Ovary (tissue), 9 donors: ENCODE data around the gene FKBP14. TPM values are rescaled to one million over a fixed set of nuclear protein-coding genes. Genes with fewer than 3 reads are reported as not detected.
A peak's percentile ranks its signal among the peaks of the same experiment; 100 is the strongest.
"Not testable (repeated sequence)": the region's sequence is repeated elsewhere in the genome, so short reads cannot be mapped to it uniquely, and the experiment has no call there.

Experiments
- DNase-seq, 5 donors: peaks; one replicate each; pipeline ENCODE4 v3.0.0-alpha.2; 2019 to 2020
- H3K27ac ChIP-seq, 2 donors: fragments of 200-600 bp; one replicate each; pipeline versions ENCODE4 v1.5.1 to v1.8.0; 2019 to 2022
- H3K27me3 ChIP-seq: fragments of 200-600 bp; one replicate; pipeline ENCODE4 v1.8.0; 2022
- H3K36me3 ChIP-seq: fragments of 200-600 bp; sonication (generic); one replicate; pipeline ENCODE4 v1.5.1; 2019
- H3K4me1 ChIP-seq: one replicate; pipeline ENCODE4 v1.8.1; 2013; ENCODE audit warnings: mild to moderate bottlenecking, moderate library complexity; ENCODE audit not compliant: insufficient read depth
- H3K4me3 ChIP-seq: fragments of 200-600 bp; sonication (generic); one replicate; pipeline ENCODE4 v1.5.1; 2017
- H3K9me3 ChIP-seq, 2 donors: fragments of 200-600 bp in 1 of 2; sonication (generic) in 1 of 2; one replicate each; pipeline versions ENCODE4 v1.5.1 to v1.8.1; 2013 to 2019; ENCODE audit warnings: mild to moderate bottlenecking in 1 of 2, moderate library complexity in 1 of 2
- CTCF ChIP-seq, 3 donors: fragments of 450-650 bp in 2 of 3; fragments of 200-600 bp in 1 of 3; IDR thresholded peaks; one replicate each; pipeline versions ENCODE4 v1.5.1 to v1.8.0; 2016 to 2022; ENCODE audit warnings: antibody characterized with exemption in 3 of 3, mild to moderate bottlenecking in 1 of 3
- EP300 ChIP-seq: sonication (generic); formaldehyde crosslinking; IDR thresholded peaks from one replicate; pipeline ENCODE4 v1.6.1; 2017; ENCODE audit warnings: antibody characterized with exemption
- POLR2A ChIP-seq: fragments of 450-650 bp; IDR thresholded peaks from one replicate; pipeline ENCODE4 v1.6.1; 2017; ENCODE audit warnings: antibody characterized with exemption, mild to moderate bottlenecking, moderate library complexity
- WGBS, 3 donors: extraction: QIAGEN DNeasy Blood & Tissue Kit in 1 of 3; methylation state at CpG; one replicate each; pipeline versions ENCODE4 v1.1.5 to v1.1.7; 2013 to 2017; 5-methylcytosine and 5-hydroxymethylcytosine counted together
- intact Hi-C, 4 donors: fragments of 100-400 bp; cut with DNase I; formaldehyde crosslinking; loops; one replicate each; pipeline versions ENCODE4 v1.11.0 to v1.15.1; 2022 to 2023
- polyA plus RNA-seq, 2 donors: library from polyadenylated mRNA; stranded (reverse); fragments of 200-250 nt in 1 of 2; fragments of 350-450 nt in 1 of 2; fragmentation: Illumina TruSeq in 1 of 2; extraction: RNeasy Lipid Tissue Mini Kit (QIAGEN cat#74804) in 1 of 2; gene quantifications; one replicate each; pipeline ENCODE4 v1.2.3, GENCODE V29; 2013 to 2014
- total RNA-seq, 7 donors: library from RNA; depleted of rRNA in 2 of 7; stranded (reverse); fragments of >200 nt in 2 of 7; fragmentation: NEBNext Ultra II Directional in 3 of 7; extraction: Animal tissue kit (Norgen Biotek cat#: 25700) in 3 of 7; gene quantifications; one replicate each; pipeline versions ENCODE4 v1.1.0 to v1.2.4, GENCODE V29; 2016 to 2023
- donor health status: DM: no; HTN: no; CAD: no; lungs with moderate emphysema.
- donor health status: DM: no; HTN: no; CAD: no.
- donor health status: Bipolar disorder and iron deficiency.
- donor health status: DM: yes; HTN: yes; CAD: no.
- donor health status: DM: no; HTN: no; CAD: no.
- donor health status: DM: yes; HTN: yes; CAD: no.

The FKBP14 gene
- total and polyA plus RNA-seq, 9 donors, result 3.4 to 19.6 (median 13.5) TPM

GRCh38 chr7:30062587-30062986 is 36.1 kb upstream of the FKBP14 start:
- intact Hi-C loops, result loop anchor here in 1 of 4 donors (5.0 kb wide), 1 partner anchor 425 kb away; no protein-coding TSS in a partner anchor
- H3K4me3 ChIP-seq, result no peak overlapping the region
- H3K36me3 ChIP-seq, result no peaks in the 10 kb centered on the region
- H3K27ac ChIP-seq, result no peak overlapping the region
- no peaks in the 10 kb centered on the region for H3K9me3 ChIP-seq
- WGBS, 3 donors, result 53 to 72% (median 54%) methylated on average over 1 of the region's 1 CpG
- TF ChIP-seq CTCF (IDR thresholded peaks at IDR 0.05) (peak in 2 of 3 donors; percentile 40 to 48), POLR2A (no peak), EP300 (no peak)
- no peaks in the 10 kb centered on the region for H3K4me1 ChIP-seq
- DNase-seq, result no peak
- H3K27me3 ChIP-seq, result no peaks in the 10 kb centered on the region

- not testable (repeated sequence) for H3K36me3 ChIP-seq, H3K9me3 ChIP-seq, H3K4me3 ChIP-seq, H3K27me3 ChIP-seq, H3K4me1 ChIP-seq, H3K27ac ChIP-seq
- TF ChIP-seq CTCF (IDR thresholded peaks at IDR 0.05), result peak; percentile 33 to 44 (median 34)
- intact Hi-C loops, result loop anchor here in 1 of 4 donors (5.0 kb wide), 1 partner anchor 424 kb away; no protein-coding TSS in a partner anchor
- WGBS, 3 donors, result 10 to 20% (median 18%) methylated on average over 3 of the region's 3 CpGs
- peak; percentile 37 to 60 (median 48) for DNase-seq
Measured at GRCh38 chr7:30061786-30062185, 35.3 kb upstream of the FKBP14 start.

- Histone ChIP-seq H3K36me3 (no peaks in the 10 kb centered on the region), H3K4me3 (no peak overlapping the region), H3K27me3 (no peaks in the 10 kb centered on the region), H3K9me3 (no peaks in the 10 kb centered on the region), H3K27ac (no peak overlapping the region), H3K4me1 (no peaks in the 10 kb centered on the region)
- intact Hi-C loops, result no loop called here
- TF ChIP-seq POLR2A (no peak), CTCF (IDR thresholded peaks at IDR 0.05) (no peak), EP300 (no peak)
- DNase-seq, result no peak
Measured at GRCh38 chr7:30057741-30058140, 31.2 kb upstream of the FKBP14 start.

GRCh38 chr7:30053068-30053467 is 26.6 kb upstream of the FKBP14 start:
- Histone ChIP-seq H3K4me1 (no peaks in the 10 kb centered on the region), H3K4me3 (no peak overlapping the region), H3K36me3 (no peaks in the 10 kb centered on the region), H3K27me3 (no peaks in the 10 kb centered on the region), H3K27ac (no peak overlapping the region), H3K9me3 (no peaks in the 10 kb centered on the region)
- intact Hi-C loops, result no loop called here
- WGBS, 3 donors, result 91 to 99% (median 92%) methylated on average over 3 of the region's 3 CpGs
- no peak for DNase-seq
- TF ChIP-seq POLR2A, result no peak
- no peak for TF ChIP-seq CTCF (IDR thresholded peaks at IDR 0.05)
- no peak for TF ChIP-seq EP300

GRCh38 chr7:30049173-30049572 is 22.7 kb upstream of the FKBP14 start:
- intact Hi-C loops, result no loop called here
- Histone ChIP-seq H3K27me3 (no peaks in the 10 kb centered on the region), H3K36me3 (no peaks in the 10 kb centered on the region), H3K27ac (no peak overlapping the region), H3K4me1 (no peaks in the 10 kb centered on the region), H3K4me3 (no peak overlapping the region), H3K9me3 (no peaks in the 10 kb centered on the region)
- WGBS, 3 donors, result 95 to 97% (median 97%) methylated on average over 4 of the region's 4 CpGs
- TF ChIP-seq POLR2A, result no peak
- no peak for TF ChIP-seq EP300
- no peak for TF ChIP-seq CTCF (IDR thresholded peaks at IDR 0.05)
- DNase-seq, result no peak
